ENCODE measurements around the gene PAX5.

PAX5 gene

DNA sequence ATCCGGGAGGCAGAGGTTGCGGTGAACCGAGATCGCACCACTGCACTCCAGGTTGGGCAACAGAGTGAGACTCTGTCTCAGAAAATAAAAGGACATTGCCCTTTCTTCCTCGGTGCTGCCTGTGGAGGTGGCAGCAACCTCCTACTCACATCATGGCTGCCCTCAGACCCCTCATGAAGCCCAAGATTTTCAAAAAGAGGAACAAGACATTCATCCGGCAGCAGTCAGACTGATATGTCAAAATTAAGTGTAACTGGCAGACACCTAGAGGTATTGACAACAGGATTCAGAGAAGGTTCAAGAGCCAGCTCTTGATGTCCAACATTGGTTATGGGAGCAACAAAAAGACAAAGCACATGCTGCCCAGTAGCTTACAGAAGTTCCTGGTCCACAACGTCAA, 12.6 kb upstream of the PAX5 start:
- Histone ChIP-seq H3K36me3 (ENCODE audit: insufficient read depth, insufficient read length, low read length) (no peaks in the 10 kb centered on the region), H3K9ac (ENCODE audit: insufficient read length, low read depth) (no peak overlapping the region), H3K4me1 (ENCODE audit: insufficient read depth, insufficient read length) (no peaks in the 10 kb centered on the region), H3K4me3 (ENCODE audit: insufficient read length, low read depth) (no peak overlapping the region), H3K9me3 (ENCODE audit: insufficient read depth, low read length) (no peaks in the 10 kb centered on the region), H3K27me3 (ENCODE audit: insufficient read depth, insufficient read length) (peaks cover 7% of the 10 kb centered on the region)
- TF ChIP-seq YY1 (IDR thresholded peaks at IDR 0.05; ENCODE audit: insufficient read depth, insufficient read length), result no peak
- TF ChIP-seq SUZ12 (IDR thresholded peaks at IDR 0.05; ENCODE audit: extremely low read depth, insufficient read depth, insufficient read length), result no peak
- TF ChIP-seq ZNF274 (IDR thresholded peaks at IDR 0.05; ENCODE audit: low read depth, low read length), result no peak
- DNase-seq (ENCODE audit: low read depth, low spot score), result no peak

DNA sequence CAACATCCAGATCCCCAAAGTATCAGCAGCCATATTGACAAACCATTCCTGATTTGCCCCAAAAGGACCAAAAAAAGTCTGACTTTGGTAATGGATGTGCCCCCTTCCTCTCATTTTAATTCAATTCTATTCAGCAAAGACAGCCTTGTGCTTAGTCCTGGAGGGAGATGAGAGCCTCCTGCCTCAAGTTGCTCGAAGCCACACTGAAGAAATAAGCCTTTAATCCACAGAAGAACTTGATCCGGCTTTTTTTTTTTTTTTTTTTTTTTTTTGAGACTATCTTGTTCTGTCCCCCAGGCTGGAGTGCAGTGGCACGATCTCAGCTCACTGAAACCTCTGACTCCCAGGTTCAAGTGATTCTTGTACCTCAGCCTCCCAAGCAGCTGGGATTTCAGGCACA, 8.4 kb upstream of the PAX5 start:
- H3K36me3 ChIP-seq (ENCODE audit: insufficient read depth, insufficient read length, low read length), result no peaks in the 10 kb centered on the region
- no peak overlapping the region for H3K9ac ChIP-seq (ENCODE audit: insufficient read length, low read depth)
- H3K4me1 ChIP-seq (ENCODE audit: insufficient read depth, insufficient read length), result no peaks in the 10 kb centered on the region
- TF ChIP-seq ZNF274 (IDR thresholded peaks at IDR 0.05; ENCODE audit: low read depth, low read length) (no peak), SUZ12 (IDR thresholded peaks at IDR 0.05; ENCODE audit: extremely low read depth, insufficient read depth, insufficient read length) (no peak), YY1 (IDR thresholded peaks at IDR 0.05; ENCODE audit: insufficient read depth, insufficient read length) (no peak)
- H3K4me3 ChIP-seq (ENCODE audit: insufficient read length, low read depth), result no peak overlapping the region
- no peaks in the 10 kb centered on the region for H3K9me3 ChIP-seq (ENCODE audit: insufficient read depth, low read length)
- peaks cover 40% of the 10 kb centered on the region for H3K27me3 ChIP-seq (ENCODE audit: insufficient read depth, insufficient read length)
- no peak for DNase-seq (ENCODE audit: low read depth, low spot score)

- Histone ChIP-seq H3K4me3 (ENCODE audit: insufficient read length, low read depth) (no peak overlapping the region), H3K9ac (ENCODE audit: insufficient read length, low read depth) (no peak overlapping the region), H3K36me3 (ENCODE audit: insufficient read depth, insufficient read length, low read length) (no peaks in the 10 kb centered on the region), H3K9me3 (ENCODE audit: insufficient read depth, low read length) (no peaks in the 10 kb centered on the region), H3K4me1 (ENCODE audit: insufficient read depth, insufficient read length) (no peaks in the 10 kb centered on the region), H3K27me3 (ENCODE audit: insufficient read depth, insufficient read length) (peaks cover 58% of the 10 kb centered on the region)
- TF ChIP-seq SUZ12 (IDR thresholded peaks at IDR 0.05; ENCODE audit: extremely low read depth, insufficient read depth, insufficient read length), result no peak
- no peak for TF ChIP-seq YY1 (IDR thresholded peaks at IDR 0.05; ENCODE audit: insufficient read depth, insufficient read length)
- TF ChIP-seq ZNF274 (IDR thresholded peaks at IDR 0.05; ENCODE audit: low read depth, low read length), result no peak
- DNase-seq (ENCODE audit: low read depth, low spot score), result no peak
Observed at GRCh38 chr9:37040508-37041127, 6.5 kb upstream of the PAX5 start.

DNA sequence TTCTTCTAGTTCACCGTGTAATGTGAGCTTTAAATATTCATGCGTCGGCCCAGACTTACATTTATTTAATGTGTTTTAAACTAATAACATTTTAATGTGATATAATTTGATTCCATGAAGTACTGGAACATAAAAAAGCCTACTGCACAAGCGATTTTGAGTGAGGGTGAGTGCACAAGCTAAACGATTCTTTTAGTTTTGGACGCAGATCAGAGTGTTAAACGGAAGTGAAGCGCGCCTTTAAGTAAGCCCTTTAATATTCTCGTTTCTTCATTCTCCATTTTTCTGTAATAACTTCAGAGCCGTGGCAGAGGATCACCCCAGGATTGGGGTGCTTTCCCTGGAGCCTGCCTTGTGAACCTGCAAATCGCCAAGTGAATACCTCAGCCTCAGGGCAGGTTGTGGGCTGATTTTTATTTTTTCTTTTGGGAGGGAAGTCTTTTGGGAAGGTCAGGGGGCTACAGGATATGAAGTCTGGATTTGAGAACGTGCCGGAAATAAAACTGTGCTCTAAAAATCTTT, 4.9 kb upstream of the PAX5 start:
- Histone ChIP-seq H3K9me3 (ENCODE audit: insufficient read depth, low read length) (no peaks in the 10 kb centered on the region), H3K36me3 (ENCODE audit: insufficient read depth, insufficient read length, low read length) (no peaks in the 10 kb centered on the region), H3K27me3 (ENCODE audit: insufficient read depth, insufficient read length) (peaks cover 74% of the 10 kb centered on the region), H3K9ac (ENCODE audit: insufficient read length, low read depth) (no peak overlapping the region), H3K4me3 (ENCODE audit: insufficient read length, low read depth) (no peak overlapping the region), H3K4me1 (ENCODE audit: insufficient read depth, insufficient read length) (no peaks in the 10 kb centered on the region)
- DNase-seq (ENCODE audit: low read depth, low spot score), result no peak
- TF ChIP-seq SUZ12 (IDR thresholded peaks at IDR 0.05; ENCODE audit: extremely low read depth, insufficient read depth, insufficient read length) (no peak), ZNF274 (IDR thresholded peaks at IDR 0.05; ENCODE audit: low read depth, low read length) (no peak), YY1 (IDR thresholded peaks at IDR 0.05; ENCODE audit: insufficient read depth, insufficient read length) (no peak)

DNA sequence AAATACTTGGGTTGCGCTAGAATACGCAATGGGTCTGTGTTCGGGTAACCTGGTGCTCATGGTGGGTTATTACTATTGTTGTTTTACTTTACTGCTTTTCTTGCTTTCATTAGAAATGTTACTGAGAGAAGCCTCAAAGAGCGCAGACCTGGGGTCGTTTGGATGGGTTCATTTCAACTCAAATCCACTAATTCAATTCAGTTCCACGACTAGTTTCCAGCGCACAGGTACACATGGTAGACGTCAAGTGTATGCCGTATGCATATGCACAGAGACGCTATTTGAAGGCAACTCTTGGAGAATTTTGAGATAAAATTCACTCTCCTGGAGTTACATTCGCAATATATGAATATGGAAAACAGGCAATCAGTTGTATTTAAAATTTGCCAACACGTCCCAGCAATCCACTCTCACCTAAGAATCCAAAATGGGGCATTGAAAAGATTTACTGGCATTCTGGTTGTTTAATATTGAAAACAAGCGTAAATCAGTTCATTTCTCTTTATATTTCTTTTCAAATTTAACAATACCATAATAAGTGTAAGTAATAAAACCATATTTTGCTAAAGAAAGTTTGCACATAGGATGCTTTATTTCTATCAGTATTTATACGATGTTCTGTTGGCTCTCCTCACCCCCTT, 4.4 kb upstream of the PAX5 start:
- Histone ChIP-seq H3K9ac (ENCODE audit: insufficient read length, low read depth) (peak overlapping the region; percentile 8), H3K9me3 (ENCODE audit: insufficient read depth, low read length) (no peaks in the 10 kb centered on the region), H3K27me3 (ENCODE audit: insufficient read depth, insufficient read length) (peaks cover 80% of the 10 kb centered on the region), H3K36me3 (ENCODE audit: insufficient read depth, insufficient read length, low read length) (no peaks in the 10 kb centered on the region), H3K4me1 (ENCODE audit: insufficient read depth, insufficient read length) (no peaks in the 10 kb centered on the region), H3K4me3 (ENCODE audit: insufficient read length, low read depth) (peak overlapping the region; percentile 45)
- no peak for DNase-seq (ENCODE audit: low read depth, low spot score)
- TF ChIP-seq ZNF274 (IDR thresholded peaks at IDR 0.05; ENCODE audit: low read depth, low read length) (no peak), YY1 (IDR thresholded peaks at IDR 0.05; ENCODE audit: insufficient read depth, insufficient read length) (no peak), SUZ12 (IDR thresholded peaks at IDR 0.05; ENCODE audit: extremely low read depth, insufficient read depth, insufficient read length) (no peak)

DNA sequence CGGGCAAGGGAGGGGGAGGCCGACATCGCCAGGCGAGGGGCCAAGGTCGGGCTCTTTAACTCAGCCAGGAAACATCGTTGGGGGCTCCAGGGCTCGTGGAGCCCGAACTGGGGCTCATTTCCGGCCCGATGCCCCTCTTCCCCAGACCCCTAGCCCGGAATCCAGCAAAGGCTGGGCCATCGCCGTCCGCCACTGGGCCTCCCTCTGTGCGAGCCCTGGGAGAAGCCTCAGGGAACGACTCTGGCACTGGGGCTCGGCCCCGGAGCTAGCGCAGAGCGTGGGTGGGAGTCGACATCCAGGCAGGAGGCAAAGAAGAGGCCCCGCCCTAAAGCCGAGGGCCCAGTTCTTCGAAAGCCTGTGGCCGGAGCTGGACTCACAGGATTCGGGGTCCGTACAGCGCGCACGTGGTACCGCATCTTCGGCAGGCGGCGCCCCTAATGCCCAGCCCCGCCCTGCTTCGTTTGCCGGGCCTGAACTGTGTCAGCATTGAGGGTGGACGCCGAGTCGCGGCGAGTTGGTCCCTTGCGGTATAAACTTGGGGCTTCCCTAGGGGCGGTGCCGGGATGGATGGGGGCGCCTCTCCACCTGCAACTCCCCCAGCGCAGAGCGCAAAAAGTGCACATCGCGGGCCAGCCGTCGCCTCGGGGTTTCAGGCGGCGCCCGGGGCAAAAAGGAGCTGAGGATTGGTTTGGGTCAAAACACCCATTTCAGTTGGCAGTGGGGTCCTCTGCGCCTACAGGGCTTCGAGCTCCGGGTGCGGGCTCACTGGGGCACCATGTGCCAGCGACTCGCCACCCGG, 3.6 kb upstream of the PAX5 start:
- no peaks in the 10 kb centered on the region for H3K4me1 ChIP-seq (ENCODE audit: insufficient read depth, insufficient read length)
- peak overlapping the region; percentile 45 for H3K4me3 ChIP-seq (ENCODE audit: insufficient read length, low read depth)
- peak overlapping the region; percentile 66 for H3K9ac ChIP-seq (ENCODE audit: insufficient read length, low read depth)
- H3K36me3 ChIP-seq (ENCODE audit: insufficient read depth, insufficient read length, low read length), result no peaks in the 10 kb centered on the region
- peaks cover 87% of the 10 kb centered on the region for H3K27me3 ChIP-seq (ENCODE audit: insufficient read depth, insufficient read length)
- TF ChIP-seq YY1 (IDR thresholded peaks at IDR 0.05; ENCODE audit: insufficient read depth, insufficient read length), result no peak
- peak; percentile 26 for TF ChIP-seq SUZ12 (IDR thresholded peaks at IDR 0.05; ENCODE audit: extremely low read depth, insufficient read depth, insufficient read length)
- DNase-seq (ENCODE audit: low read depth, low spot score), result no peak
- H3K9me3 ChIP-seq (ENCODE audit: insufficient read depth, low read length), result no peaks in the 10 kb centered on the region

All from NT2/D1 (cell line).